Activated CD8-positive, alpha-beta memory T cell treated with anti-CD3 and anti-CD28 coated beads, Interleukin-2, amount 50 U/mL, for 1 hour (primary cell): ENCODE results near the gene SLC25A11.

Source experiments
- DNase-seq: peaks from one replicate; pipeline ENCODE4 v3.0.0-alpha.2; 2020; ENCODE audit errors: extremely low read depth

The SLC25A11 gene, protein sequence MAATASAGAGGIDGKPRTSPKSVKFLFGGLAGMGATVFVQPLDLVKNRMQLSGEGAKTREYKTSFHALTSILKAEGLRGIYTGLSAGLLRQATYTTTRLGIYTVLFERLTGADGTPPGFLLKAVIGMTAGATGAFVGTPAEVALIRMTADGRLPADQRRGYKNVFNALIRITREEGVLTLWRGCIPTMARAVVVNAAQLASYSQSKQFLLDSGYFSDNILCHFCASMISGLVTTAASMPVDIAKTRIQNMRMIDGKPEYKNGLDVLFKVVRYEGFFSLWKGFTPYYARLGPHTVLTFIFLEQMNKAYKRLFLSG

DNA sequence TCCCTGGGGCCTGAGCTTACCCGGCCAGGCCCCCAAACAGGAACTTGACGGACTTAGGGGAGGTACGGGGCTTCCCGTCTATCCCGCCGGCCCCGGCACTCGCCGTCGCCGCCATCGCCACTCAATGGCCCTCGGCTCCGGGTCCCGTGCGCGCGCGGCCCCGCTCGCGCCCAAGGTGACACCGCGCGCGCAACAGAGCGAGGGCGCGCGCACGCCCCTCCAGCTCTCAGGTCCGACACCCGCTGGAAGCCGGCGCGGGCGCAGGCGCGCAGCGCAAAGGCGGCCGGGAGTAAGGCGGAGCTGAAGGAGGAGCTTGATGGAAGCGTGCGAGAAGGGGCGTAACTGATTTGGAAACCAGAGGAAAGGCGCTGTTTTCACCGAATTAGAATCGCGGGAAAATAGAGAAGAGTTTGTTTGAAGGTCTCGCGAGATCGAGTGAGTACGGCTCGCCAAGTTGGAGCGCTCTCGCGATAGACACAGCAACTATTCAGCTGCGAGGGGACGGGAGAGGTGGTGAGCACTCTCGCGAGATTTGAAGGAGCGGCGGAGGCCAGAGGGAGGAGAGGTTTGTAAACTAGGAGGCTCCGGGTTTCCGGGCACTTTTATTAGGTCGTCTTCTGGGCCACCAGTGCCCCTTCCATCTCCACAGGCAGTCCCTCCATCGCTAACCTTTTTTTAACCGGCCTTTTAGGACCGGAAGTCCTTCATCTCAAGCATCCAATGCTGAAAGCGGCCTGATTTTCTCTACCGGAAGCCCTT is at the start of gene SLC25A11, which contains the start of gene RNF167:
Gene SLC25A11, minus strand, starts transcription at position 251 of the 759 bp plus-strand sequence. Its CDS starts 136 bp downstream, at position 115.
Gene RNF167, plus strand, starts transcription at position 473 of the 759 bp plus-strand sequence. CDS start 642 bp downstream, outside the sequence.
- peak; percentile 95 for DNase-seq

DNA sequence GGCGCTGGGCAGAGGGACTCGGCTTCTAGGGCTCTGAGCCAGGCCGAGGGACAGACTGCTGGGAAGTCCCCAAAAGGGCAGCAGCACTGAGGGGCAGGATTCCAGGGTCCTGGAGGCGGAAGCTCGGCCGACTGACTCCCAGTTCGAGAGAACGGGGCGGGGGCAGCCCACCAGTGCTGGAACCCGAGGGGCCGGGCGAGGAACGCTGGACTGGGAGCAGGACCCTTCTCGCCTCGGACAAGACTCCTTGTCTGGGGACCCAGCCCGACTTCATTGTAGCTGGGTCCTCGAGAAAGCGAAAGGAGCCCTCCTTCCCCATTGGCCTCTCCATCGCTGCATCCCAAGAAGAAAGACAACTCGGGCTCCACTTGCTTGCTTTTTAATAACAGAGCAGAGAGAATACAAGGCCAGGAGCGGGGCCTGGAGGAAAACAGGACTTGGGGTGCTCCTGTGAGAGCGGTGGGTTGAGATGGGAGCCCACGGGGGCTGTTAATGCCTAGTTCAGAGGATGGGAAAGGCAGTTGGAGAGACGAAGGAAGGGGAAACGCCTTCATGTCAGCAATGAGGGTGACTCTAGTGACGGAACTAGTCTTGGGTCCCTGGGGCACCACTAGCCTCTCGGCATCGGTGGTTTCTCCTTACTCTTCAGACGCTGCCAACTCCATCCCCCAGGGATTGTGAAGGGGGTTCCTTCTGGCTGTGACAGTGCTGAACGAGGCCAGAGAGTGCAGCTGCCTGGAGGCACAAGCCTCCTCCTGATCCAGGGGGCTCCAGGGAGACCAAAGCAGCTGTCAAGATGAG is 48.1 kb upstream of the SLC25A11 start:
- DNase-seq: no peak

DNA sequence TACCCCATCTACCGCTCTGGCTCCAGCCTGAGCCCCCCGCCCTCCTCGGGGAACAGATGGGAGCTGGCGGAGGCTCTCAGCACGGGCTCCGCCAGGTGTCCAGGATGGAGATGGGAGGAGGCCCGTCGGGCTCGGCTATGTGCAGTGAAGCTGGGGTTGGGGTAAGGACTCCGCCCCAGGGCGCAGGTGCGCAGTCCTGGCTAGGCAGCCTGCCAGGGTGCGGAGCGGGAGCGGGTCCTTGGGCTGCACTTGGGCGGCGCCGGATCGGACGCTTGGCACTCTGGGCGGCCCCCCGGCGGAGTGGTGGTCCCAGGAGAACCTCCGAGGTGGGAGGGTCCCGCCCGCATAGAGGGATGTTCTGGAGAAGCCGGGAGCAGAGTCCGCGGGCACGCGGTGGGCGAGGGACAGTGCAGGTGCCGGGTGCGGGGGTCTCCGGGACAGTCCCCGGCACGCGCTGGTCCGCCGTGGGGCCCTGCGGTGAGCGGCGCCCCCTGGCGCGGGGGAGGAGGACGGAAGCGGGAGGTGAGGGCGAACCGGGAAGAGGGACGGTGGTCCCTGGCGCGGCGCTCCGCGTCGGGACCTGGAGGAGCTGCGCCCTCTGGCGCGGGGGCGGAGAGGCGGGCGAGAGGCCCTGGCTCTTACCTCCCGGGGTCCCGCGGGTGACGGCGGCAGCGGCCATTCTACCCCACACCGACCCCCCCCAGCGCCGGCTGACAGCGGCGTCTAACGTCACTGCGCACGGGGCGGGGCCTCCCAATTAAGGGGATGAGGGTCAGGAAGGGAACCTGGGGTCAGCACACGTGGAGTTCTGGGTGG is 47.3 kb upstream of the SLC25A11 start, which contains the start of gene CAMTA2:
Gene CAMTA2, minus strand, starts transcription at position 725 of the 816 bp plus-strand sequence. CDS start 1,453 bp downstream, outside the sequence.
- DNase-seq: peak; percentile 64

DNA sequence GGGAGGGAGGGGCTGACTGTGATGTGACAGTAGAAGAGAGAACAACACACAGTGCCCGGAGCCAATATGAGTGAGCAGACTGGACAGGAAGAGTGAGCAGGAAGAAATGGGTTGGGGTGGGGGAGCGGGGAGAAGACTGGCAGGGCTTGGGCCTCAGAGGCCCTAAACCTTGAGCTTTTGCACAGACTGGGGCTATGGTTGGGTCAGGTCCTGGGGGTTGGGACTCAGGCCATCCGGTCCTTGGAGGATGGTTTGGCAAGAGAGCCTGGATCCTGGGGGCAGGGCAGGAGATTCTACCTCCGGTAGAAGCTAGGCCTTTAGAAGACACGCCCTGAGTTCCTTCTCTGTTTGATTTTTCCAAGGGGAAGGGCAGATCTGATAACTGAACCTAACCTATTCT is 46.6 kb upstream of the SLC25A11 start:
- no peak for DNase-seq

DNA sequence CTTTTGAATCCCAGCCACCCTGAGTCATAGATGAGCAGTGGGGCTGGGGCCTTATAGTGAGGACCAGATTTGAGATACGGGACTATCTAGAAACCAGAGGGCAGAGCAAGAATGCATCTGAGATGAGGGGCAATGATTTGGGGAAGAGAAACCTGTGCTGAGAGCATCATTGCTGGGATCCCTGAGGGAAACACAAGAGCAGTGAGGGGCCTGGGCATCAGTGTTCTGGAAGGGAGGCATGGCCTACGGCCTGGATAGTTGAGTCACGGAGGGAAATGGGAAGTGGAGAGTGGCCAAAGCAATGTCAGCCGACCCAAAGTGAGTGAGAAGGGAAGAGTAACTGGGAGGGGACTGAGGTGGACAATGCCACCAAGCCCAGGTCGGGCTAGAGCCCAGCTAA is 42.5 kb upstream of the SLC25A11 start:
- no peak for DNase-seq

DNA sequence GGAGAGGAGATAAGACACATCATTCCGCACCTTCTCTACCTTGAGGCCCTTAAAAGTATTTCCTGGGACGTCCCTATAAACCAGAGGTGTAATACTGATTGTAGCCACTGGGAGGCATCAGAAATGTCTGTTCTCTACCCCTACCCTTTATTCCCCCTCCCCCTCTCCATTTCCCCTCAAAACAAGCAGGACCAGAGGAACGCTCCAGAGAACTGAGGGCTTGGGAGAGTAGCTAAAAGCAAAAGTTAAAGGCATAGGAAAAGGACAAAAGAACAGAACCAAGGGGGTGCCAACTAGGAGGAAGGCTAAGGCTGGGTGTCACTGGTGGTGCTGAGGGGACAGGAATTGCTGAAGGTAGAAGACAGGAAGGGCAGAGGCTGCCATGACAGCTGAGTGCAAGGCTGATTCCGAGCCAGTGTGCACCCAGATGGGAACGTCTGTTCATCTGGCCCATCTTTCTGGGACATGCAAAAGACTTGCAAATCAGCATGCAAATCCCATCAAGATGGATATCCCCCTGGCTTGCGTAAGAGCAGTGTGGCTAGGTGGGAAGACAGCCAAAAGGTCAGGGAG is 40.9 kb upstream of the SLC25A11 start:
- DNase-seq: no peak

DNA sequence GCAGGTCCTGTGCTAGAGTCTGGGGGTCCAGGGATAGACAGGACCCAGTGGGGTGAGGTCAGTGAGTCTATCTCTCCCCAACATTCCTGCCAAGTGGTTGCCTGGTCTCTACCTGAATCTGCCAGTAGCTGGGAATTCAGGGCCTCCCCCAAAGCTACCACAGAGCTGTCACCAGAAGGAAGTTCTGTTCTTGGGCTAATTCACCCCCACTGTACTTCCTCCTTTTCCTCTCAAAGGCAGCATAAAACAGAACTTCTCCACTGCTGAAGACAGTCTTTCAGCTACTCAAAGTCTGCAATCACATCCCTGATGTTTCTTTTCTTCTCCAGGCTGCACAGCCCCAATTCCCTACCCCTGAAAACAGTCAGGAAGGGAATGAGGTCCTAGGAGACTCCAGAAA is 38.9 kb upstream of the SLC25A11 start:
- no peak for DNase-seq

DNA sequence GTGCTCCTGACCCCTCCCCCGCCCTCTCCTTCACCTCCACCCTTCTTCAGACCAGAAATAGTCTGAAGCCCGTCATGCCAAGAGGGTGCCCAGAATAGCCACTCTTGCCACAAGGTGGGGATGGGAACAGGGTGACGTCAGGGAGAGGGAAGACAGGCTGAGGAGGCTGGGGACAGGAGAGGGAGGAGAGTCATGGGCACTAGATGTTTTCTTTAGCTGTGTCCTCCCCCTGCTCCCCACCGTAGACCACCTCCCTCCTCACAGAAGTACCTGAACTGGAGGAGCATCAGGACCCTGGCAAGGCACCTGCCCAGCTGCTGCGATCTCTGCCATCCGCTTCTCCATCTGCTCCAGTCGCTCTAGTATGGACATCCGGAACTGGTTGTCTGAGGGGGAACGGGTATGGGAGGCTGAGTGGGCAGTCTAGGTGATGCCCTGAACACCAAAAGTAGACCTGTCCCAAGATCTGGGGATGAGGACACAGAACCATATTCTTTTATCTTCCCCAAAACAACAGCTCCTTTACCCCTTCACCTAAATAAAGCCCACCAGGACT is 34.3 kb upstream of the SLC25A11 start:
- no peak for DNase-seq

DNA sequence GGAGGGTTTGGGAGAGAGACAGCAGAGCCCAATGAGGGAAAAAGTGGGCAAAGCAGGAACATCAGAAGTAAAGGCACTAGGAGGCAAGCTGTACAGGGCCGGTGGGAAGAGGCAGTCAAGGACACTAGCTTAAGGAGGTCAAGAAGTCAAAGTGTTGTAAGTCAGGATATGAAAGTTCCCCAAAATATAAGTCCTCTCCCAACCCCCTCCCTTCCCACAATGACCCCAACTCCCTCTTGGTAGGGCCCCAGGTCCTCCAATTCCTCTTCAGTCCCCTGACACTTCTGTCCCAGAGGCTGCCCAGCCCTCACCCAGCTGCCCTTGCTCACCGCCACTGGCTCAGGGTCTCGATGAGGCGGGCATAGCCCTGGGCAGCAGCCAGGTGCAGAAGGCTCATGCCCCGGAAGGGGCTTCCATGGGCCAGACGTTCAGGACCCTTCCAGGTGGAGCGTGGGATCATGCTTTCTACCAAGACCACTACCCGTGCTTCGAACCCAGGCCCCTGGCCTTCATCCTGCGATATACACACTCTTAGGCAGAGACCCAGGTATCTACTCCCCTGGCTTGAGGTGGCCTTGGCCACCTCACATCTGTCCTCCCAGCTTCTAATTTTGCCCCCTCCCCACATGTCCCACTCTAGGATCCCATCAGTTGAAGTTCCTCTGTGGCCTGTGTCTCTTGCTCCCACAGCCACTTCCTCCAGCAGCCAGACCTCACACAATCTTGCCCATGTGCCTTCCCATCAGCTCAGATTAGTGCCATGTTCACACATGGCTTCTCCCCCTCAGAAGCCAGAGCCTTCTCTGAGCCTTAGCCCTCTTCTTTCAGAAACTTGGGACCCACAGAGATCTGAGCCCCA is 33.6 kb upstream of the SLC25A11 start:
- no peak for DNase-seq

DNA sequence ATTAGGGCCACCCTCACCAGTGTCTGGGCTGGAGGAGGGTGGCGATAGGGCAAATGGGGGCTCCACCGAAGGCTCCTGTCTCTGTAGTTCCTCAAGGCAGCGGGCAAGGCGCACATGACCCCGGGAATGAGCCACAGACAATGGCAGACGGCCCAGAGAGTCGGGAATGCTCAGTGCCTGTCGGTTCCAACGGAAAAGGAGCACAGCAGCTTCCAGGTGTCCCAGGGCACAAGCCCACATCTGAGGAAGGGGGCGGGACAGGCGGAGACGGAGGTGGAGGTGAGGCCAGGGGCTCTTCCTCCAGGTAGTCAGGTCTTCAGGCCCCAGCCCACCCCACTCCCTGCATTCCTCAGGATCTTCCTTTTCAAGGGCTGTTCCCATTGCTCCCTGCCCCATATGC is 32.9 kb upstream of the SLC25A11 start:
- DNase-seq: no peak

DNA sequence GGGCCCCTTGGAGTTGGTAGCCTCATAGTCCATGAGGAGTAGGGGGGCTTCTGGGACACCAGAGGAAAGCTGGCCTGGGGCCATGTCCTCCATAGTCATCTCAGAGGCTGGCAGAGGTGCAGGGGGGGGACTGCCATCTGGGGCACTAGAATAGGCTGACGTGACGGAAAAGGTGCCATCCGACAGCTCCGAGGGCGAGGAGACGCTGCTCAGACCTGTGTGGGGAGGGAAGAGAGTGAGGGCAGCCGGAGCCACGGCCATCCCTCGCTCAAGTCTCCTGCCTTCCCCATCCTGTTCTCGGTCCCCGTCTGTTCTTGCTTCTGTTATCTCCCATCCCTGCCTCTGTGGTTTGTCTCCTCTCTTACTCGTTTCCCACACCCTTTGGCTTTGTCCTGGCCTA is 32.5 kb upstream of the SLC25A11 start:
- DNase-seq: no peak

DNA sequence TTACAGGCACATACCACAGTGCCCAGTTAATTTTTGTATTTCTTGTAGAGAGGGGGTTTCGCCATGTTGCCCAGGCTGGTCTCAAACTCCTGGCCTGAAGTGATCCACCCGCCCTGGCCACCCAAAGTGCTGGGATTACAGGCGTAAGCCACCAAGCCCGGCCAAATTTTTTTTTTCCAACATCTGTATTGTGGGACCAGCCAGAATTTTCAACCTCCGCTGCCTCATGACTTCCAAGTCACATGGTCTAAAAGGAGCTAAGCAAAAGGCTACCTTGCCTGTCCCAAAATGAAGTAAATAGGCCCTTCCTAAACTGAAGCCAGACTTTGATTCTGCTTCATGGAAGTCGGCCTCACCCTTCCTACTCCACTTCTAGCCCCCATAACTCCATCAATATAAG is 32.0 kb upstream of the SLC25A11 start:
- DNase-seq: no peak

DNA sequence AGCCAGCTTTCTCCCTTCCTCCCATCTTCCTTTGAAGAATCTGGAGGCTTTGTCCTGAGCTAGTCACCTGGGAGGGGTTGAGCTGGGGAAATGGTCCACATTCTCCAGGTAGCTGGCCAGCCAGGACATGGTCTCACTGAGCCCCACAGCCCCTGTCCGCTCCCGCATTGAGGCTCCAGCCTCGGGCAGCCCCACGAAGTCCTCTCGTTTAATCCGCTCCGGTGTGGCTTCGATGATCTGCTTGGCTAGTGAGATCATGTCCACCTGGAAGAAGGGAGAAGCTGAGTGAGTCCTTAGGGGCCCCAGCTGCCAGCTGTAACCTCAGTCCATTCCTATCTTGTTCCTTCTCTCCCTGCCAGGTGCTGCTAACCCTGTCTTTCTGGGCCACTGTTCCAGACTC is 30.4 kb upstream of the SLC25A11 start:
- no peak for DNase-seq

DNA sequence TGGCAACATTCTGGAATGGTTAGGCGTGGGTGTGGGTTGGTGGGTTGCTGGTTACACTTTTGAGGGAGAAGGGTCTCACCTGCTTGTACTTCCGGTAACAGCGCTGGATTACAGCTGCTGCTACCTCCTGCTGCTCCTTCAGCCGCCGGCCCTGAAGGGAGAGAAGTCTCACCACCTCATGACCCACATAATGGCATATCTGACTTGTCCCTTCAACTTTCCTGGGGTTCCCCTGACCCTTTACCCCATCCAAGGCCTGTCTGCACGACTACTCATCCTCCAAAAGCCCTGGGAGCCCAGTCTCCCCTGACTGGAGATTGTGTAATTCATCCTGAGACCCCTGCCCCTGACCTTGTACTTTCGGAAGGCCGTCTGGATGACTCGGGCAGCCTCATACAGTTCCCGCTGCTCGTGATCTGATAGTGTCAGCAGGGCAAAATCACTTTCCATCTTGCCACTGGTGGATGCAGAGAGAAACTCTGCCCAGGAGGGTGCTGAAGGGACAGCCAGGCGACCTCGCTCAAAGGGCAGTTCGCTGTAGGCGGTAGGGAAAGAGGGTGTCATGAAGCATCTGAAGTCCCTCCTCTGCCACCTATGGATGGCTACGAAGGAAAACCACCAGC is 29.8 kb upstream of the SLC25A11 start:
- DNase-seq: no peak

DNA sequence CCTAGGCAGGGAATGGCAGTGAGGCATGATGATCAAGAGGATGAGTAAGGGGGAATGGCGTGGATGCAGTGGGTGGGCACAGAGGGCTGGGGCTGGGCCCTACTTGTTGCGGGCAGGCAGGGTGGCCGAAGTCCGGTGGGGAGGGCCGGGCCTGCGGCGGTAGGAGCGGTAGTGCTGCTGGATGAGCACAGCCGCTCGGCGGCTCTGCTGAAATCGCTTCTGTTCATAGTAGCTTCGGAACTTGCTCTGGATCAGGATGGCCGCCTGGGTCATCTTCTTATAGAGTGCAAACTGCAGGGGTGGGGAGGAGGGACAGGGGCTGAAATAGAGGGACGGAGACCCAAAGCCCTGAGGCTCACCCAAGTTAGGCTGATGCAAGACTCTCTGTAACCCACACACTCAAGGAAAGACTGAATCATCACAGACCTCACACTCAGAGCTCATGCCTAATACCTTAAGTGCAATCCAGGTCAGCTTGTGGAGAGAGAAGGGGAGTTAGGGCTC is 29.3 kb upstream of the SLC25A11 start:
- DNase-seq: no peak

DNA sequence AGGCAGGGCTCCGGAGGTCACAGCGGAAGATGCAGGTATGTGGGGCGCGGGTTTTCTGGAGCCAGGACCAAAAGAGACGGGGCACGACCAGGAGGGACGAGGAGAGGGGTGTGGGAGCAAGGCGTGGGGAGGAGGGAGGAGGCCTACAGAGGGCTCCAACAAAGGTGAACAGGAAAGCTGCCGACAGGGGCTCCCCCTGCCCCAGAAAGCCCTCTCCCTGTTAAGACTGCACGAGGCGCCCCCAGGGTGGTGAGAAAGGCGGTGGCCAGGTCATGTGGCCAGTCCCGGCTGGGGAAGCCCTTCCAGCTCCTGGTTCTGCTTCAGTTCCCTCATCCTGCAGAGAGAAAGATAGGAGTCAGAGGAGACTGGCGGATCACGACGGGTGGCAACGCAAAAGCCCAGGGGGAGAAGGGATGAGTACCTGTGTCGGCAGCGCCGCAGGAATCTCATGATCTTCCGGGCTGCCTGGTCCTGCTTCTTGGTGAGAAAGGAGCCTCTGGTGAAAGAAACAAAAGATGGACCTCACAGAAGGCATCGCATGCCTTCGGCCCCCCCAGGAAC is 28.7 kb upstream of the SLC25A11 start:
- DNase-seq: no peak

DNA sequence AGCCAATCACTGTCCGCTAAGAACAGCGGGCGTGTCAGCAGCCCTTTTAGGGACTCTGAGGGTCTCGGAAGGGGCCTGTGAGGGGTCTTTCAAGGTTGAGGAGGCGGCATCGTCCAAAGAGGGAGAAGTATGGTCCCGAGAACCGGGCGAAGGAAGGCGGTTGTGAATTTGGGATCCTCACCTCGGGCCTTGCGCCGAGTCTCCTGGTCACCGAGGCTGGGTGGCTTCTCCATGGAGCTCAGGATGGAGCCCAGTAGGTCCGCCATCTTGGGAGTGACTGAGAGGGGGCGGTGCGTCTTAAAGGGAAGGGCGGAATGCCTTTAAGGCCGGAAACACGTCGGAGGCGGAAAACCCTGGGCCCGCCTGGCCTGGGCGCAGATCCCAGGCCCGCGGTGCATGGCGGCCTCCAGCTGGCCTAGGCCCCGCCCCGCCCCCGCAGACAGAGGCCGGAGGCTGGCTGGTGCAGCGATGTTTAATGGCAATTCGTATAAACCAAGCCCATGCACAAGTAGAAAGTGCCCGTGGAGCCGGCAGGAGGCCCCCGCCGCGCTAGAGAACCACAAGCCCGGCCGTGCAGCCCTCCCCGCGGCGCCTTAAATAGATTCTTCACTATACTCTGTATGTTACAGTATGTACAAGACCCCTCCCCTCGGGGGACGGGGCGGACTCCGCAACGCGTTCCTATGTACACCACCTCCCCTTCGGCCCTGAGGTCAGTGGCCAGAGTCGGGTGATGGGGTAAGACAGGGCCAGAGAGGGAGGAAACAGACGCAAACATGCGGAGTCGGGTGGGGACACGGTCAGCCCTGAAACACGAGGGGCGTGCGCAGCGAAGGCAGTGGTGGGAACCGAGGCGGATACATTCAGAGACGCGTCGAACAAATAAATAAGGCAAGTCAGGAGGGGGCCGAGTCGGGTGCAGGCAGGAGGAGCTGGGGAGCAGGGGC is 28.0 kb upstream of the SLC25A11 start, which contains the start of gene SPAG7:
Gene SPAG7, minus strand, starts transcription at position 279 of the 947 bp plus-strand sequence. Its CDS starts 13 bp downstream, at position 266.
- peak; percentile 79 for DNase-seq
